Peyer's patch (tissue), 4 donors: Measurements from ENCODE around the gene TIAM1. TPM values are rescaled to one million over a fixed set of nuclear protein-coding genes. Genes with fewer than 3 reads are reported as not detected.

Experiments
- DNase-seq, 3 donors: peaks; one replicate each; pipeline ENCODE4 v3.0.0-alpha.2; 2017 to 2019
- H3K27ac ChIP-seq, 4 donors: fragments of 200-600 bp; sonication (generic); one replicate each; pipeline ENCODE4 v1.5.1; 2016 to 2019
- H3K27me3 ChIP-seq, 2 donors: fragments of 200-600 bp; sonication (generic); one replicate each; pipeline ENCODE4 v1.5.1; 2019
- H3K36me3 ChIP-seq, 3 donors: fragments of 200-600 bp; sonication (generic); one replicate each; pipeline ENCODE4 v1.5.1; 2016 to 2019
- H3K4me1 ChIP-seq, 4 donors: fragments of 200-600 bp; sonication (generic); one replicate each; pipeline ENCODE4 v1.5.1; 2016 to 2019
- H3K4me3 ChIP-seq, 4 donors: fragments of 200-600 bp; sonication (generic); 1 replicate in 3 of 4; 2 replicates in 1 of 4; pipeline ENCODE4 v1.5.1; 2016 to 2019; ENCODE audit warnings: mild to moderate bottlenecking in 1 of 4
- H3K9me3 ChIP-seq, 4 donors: fragments of 200-600 bp; sonication (generic); one replicate each; pipeline ENCODE4 v1.5.1; 2016 to 2019; ENCODE audit warnings: mild to moderate bottlenecking in 1 of 4
- POLR2A ChIP-seq, 2 donors: fragments of 450-650 bp; IDR thresholded peaks; one replicate each; pipeline ENCODE4 v1.5.1; 2017; ENCODE audit warnings: antibody characterized with exemption in 2 of 2, mild to moderate bottlenecking in 2 of 2, moderate library complexity in 2 of 2
- total RNA-seq, 4 donors: library from RNA; depleted of rRNA; stranded (reverse); fragments of >200 nt; gene quantifications; one replicate each; pipeline ENCODE4 v1.1.0, GENCODE V29; 2016
- TF ChIP-seq, protein P1 (sequence below), 6 experiments: fragments of 450-650 bp in 4 of 6; fragments of 200-600 bp in 2 of 6; sonication (generic) in 1 of 6; IDR thresholded peaks; one replicate each; pipeline ENCODE4 v1.5.1; 2017 to 2019; ENCODE audit warnings: antibody characterized with exemption in 6 of 6, mild to moderate bottlenecking in 3 of 6, moderate library complexity in 1 of 6

TIAM1 gene
- total RNA-seq, 4 donors from 2014 or later, result 1.4 to 13.2 (median 2.9) TPM

DNA sequence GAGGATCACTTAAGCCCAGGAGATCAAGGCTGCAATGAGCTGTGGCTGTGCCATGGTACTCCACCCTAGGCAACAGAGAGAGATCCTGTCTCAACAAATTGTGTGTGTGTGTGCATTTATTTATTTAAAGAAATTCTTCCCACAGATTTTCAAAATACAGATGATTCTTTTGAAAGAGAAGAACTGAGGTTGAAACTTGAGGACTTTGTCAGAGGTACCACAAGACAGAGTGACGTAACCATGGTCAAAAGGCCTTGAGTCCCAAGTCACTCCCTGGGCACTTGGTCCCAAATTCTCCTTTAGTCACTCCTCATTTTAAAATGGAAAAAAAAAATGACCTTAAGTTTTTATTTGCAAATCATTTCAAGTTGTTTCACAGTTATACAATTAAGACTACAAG is 57.4 kb downstream of the TIAM1 start:
- H3K27me3 ChIP-seq, result no peaks in the 10 kb centered on the region
- no peaks in the 10 kb centered on the region for H3K36me3 ChIP-seq
- H3K27ac ChIP-seq, result no peak overlapping the region
- H3K4me1 ChIP-seq, result no peaks in the 10 kb centered on the region
- H3K4me3 ChIP-seq, result no peak overlapping the region
- no peak for DNase-seq
- no peaks in the 10 kb centered on the region for H3K9me3 ChIP-seq
- TF ChIP-seq, protein P1, sequence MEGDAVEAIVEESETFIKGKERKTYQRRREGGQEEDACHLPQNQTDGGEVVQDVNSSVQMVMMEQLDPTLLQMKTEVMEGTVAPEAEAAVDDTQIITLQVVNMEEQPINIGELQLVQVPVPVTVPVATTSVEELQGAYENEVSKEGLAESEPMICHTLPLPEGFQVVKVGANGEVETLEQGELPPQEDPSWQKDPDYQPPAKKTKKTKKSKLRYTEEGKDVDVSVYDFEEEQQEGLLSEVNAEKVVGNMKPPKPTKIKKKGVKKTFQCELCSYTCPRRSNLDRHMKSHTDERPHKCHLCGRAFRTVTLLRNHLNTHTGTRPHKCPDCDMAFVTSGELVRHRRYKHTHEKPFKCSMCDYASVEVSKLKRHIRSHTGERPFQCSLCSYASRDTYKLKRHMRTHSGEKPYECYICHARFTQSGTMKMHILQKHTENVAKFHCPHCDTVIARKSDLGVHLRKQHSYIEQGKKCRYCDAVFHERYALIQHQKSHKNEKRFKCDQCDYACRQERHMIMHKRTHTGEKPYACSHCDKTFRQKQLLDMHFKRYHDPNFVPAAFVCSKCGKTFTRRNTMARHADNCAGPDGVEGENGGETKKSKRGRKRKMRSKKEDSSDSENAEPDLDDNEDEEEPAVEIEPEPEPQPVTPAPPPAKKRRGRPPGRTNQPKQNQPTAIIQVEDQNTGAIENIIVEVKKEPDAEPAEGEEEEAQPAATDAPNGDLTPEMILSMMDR (IDR thresholded peaks at IDR 0.05), result no peak
- TF ChIP-seq POLR2A (IDR thresholded peaks at IDR 0.05), result no peak

GRCh38 chr21:31284797-31285397 is 59.2 kb downstream of the TIAM1 start:
- TF ChIP-seq POLR2A (IDR thresholded peaks at IDR 0.05), result no peak
- TF ChIP-seq, protein P1 (IDR thresholded peaks at IDR 0.05), result no peak
- Histone ChIP-seq H3K4me1 (no peaks in the 10 kb centered on the region), H3K36me3 (no peaks in the 10 kb centered on the region), H3K27ac (no peak overlapping the region), H3K9me3 (no peaks in the 10 kb centered on the region), H3K27me3 (no peaks in the 10 kb centered on the region), H3K4me3 (no peak overlapping the region)
- DNase-seq, result no peak

DNA sequence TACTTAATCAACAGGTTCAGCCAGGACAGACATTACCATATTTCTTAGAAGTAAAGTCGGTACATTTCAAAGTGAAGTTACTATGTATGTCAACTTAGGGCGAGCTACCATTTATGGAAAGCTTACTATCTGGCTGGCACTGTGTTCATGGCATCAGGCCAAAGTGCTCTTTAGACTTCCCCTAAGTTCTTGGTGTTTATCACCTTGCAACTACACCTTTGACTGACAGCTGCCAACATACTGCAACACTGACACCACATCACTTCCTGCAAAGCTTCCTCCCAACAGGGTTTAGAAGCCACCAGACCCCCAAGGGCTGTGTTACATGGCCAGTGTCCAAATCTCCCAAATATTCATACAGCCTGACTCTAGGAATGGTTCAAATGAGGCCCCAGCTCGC is 61.0 kb downstream of the TIAM1 start:
- TF ChIP-seq POLR2A (IDR thresholded peaks at IDR 0.05), result no peak
- TF ChIP-seq, protein P1 (IDR thresholded peaks at IDR 0.05), result no peak
- Histone ChIP-seq H3K4me3 (no peak overlapping the region), H3K4me1 (no peaks in the 10 kb centered on the region), H3K27me3 (no peaks in the 10 kb centered on the region), H3K36me3 (no peaks in the 10 kb centered on the region), H3K9me3 (no peaks in the 10 kb centered on the region), H3K27ac (no peak overlapping the region)
- DNase-seq, result no peak

DNA sequence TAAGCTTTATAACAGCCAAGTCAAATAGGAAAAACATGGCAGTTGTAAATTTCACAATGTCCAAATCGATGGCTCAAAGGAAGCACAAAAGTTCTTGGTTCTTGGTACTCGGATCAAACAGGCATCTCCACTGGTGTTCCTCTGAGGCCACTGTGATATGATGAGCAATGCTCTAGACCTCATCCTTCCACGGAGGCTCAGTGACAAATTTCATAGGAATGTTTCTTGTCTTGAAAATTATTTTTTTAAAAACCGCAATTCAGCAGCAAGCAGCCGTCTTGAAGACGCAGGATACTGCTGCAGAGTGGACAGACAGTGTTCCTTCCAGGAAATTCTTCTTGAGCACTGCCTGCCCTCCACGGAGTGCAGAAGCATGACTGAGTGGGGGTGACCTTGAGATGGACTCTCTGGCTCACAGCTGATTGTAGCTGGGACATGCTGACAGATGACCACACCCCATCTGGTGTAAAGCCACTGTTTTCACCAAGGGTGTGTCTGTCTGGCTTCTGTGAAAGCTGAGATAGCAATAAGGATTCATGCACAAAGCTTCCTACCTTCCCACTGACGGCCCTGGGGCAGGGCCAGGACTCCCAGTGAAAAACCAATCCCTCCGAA is 61.9 kb downstream of the TIAM1 start:
- DNase-seq, result no peak
- Histone ChIP-seq H3K36me3 (no peaks in the 10 kb centered on the region), H3K9me3 (no peaks in the 10 kb centered on the region), H3K4me1 (no peaks in the 10 kb centered on the region), H3K27me3 (no peaks in the 10 kb centered on the region), H3K27ac (no peak overlapping the region), H3K4me3 (no peak overlapping the region)
- TF ChIP-seq, protein P1 (IDR thresholded peaks at IDR 0.05), result no peak
- TF ChIP-seq POLR2A (IDR thresholded peaks at IDR 0.05), result no peak

GRCh38 chr21:31281561-31281960 is 62.5 kb downstream of the TIAM1 start:
- Histone ChIP-seq H3K4me3 (no peak overlapping the region), H3K4me1 (no peaks in the 10 kb centered on the region), H3K27me3 (no peaks in the 10 kb centered on the region), H3K27ac (no peak overlapping the region), H3K36me3 (no peaks in the 10 kb centered on the region), H3K9me3 (no peaks in the 10 kb centered on the region)
- TF ChIP-seq POLR2A (IDR thresholded peaks at IDR 0.05), result no peak
- no peak for DNase-seq

DNA sequence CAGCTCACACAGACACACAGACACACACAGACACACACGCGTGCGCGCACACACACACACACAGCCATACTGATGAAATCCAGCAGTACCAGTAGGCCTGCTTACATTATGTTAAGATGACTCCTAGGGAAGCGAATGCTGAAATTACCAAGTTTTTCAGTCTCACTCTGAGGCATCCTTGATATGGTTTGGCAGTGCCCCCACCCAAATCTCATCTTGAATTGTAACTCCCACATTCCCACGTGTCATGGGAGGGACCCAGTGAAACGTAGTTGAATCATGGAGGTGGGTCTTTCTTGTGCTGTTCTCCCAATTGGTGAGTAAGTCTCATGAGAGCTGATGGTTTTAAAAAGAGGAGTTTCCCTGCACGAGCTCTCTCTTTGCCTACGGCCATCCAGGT is 64.1 kb downstream of the TIAM1 start:
- Histone ChIP-seq H3K36me3 (no peaks in the 10 kb centered on the region), H3K27ac (no peak overlapping the region)

More for the DNA sequence above, 64.1 kb downstream of the TIAM1 start:
- Histone ChIP-seq H3K27me3 (no peaks in the 10 kb centered on the region), H3K4me3 (no peak overlapping the region), H3K4me1 (no peaks in the 10 kb centered on the region), H3K9me3 (no peaks in the 10 kb centered on the region)
- TF ChIP-seq POLR2A (IDR thresholded peaks at IDR 0.05), result no peak
- TF ChIP-seq, protein P1 (IDR thresholded peaks at IDR 0.05), result no peak
- DNase-seq, result no peak
